Rectal smooth muscle tissue (tissue), 1 donor: ENCODE measurements around the gene NTM.

ENCODE experiments used
- H3K27ac ChIP-seq: one replicate; pipeline ENCODE4 v1.7.0; 2013; ENCODE audit warnings: low read depth, low read length, inconsistent platforms
- H3K27me3 ChIP-seq: one replicate; pipeline ENCODE4 v1.7.0; 2013; ENCODE audit warnings: low read length; ENCODE audit not compliant: control insufficient read depth, insufficient read depth
- H3K36me3 ChIP-seq: one replicate; pipeline ENCODE4 v1.7.0; 2013; ENCODE audit warnings: low read length; ENCODE audit not compliant: control insufficient read depth, insufficient read depth
- H3K4me1 ChIP-seq: one replicate; pipeline ENCODE4 v1.7.0; 2013; ENCODE audit warnings: low read length; ENCODE audit not compliant: control insufficient read depth, insufficient read depth
- H3K4me3 ChIP-seq: one replicate; pipeline ENCODE4 v1.7.0; 2013; ENCODE audit warnings: low read length
- H3K9ac ChIP-seq: one replicate; pipeline ENCODE4 v1.7.0; 2013; ENCODE audit warnings: low read length

Gene NTM

DNA sequence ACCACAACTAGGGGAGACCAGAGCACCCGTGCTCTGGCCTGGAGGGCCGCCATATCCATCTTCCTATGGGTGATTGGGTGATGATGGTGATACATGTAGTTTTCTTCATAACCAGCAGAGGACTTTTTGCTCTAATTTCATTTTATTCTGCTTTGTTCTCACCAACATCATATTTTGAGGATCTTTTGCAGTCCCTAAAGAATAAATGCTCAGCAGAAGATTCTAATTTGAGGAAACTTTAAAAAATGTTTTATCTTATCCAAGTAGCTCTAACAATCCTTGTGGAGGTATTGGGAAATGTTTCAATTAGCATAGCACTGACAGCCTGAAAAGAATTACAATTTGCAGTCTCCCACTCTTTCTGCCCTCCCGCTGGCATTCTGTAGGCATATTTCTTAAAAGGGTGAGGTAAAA, 544.0 kb downstream of the NTM start:
- no peak overlapping the region for H3K27ac ChIP-seq
- no peaks in the 10 kb centered on the region for H3K27me3 ChIP-seq
- no peaks in the 10 kb centered on the region for H3K36me3 ChIP-seq
- H3K9ac ChIP-seq = no peak overlapping the region
- peaks cover 3% of the 10 kb centered on the region for H3K4me1 ChIP-seq
- no peak overlapping the region for H3K4me3 ChIP-seq

DNA sequence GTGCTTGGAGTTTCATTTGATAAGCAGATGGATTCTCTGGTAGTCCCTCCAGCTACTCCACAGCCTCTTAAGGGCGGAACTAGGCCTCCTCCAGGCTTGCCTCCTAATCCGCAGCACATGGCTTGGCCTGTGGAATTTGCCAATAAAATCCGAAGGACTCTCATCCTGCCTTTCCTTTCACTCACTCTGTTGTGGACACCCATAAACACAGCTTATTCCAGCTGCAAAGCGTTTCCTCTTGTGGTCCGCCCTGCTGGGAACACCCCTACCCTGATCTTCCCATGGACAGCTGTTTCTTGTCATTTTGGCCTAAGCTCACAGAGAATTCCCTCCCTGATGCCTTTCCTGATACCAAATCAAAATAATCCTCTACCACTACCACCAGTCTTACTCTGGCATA, 546.2 kb downstream of the NTM start:
- Histone ChIP-seq H3K36me3 (no peaks in the 10 kb centered on the region), H3K27ac (no peak overlapping the region), H3K4me1 (peaks cover 3% of the 10 kb centered on the region), H3K4me3 (no peak overlapping the region), H3K9ac (no peak overlapping the region), H3K27me3 (no peaks in the 10 kb centered on the region)

DNA sequence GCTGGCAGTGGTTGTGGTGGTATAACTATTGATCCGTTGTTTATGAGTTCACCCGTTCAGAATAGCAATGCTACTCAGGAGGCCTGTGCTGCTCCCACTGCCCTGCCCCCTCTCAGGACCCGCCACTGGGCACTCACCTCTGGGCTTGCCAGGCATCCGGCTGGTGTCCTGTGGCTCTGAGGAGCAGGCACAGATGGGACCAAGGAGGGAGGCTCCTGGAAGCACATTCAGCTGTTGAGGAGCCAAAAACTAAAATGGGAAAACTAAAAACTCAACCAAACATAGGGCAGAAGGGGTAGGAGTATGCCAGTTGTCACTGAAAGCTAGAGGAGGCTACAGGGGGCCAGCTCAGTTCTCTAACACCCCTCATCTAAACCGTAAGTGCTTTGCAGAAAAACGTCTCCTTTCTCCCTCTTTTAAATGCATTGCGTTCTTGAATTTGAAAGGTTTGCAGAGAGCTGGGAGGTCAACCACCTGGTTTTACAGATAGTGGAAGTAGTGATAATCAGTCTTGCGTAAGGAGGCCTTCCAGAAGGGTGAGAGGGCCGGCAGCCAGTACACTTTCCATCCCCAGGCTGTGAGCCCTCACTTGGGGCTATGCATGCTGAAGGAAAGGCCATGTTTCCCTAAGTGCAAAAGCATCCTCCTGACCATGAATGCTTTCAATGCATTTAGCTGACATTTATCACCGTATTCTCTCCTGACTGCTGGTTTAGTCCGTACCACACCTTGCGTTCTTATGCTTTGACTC, 547.4 kb downstream of the NTM start:
- H3K4me3 ChIP-seq = no peak overlapping the region
- H3K4me1 ChIP-seq = no peaks in the 10 kb centered on the region
- no peaks in the 10 kb centered on the region for H3K36me3 ChIP-seq
- no peak overlapping the region for H3K27ac ChIP-seq
- no peaks in the 10 kb centered on the region for H3K27me3 ChIP-seq
- no peak overlapping the region for H3K9ac ChIP-seq

DNA sequence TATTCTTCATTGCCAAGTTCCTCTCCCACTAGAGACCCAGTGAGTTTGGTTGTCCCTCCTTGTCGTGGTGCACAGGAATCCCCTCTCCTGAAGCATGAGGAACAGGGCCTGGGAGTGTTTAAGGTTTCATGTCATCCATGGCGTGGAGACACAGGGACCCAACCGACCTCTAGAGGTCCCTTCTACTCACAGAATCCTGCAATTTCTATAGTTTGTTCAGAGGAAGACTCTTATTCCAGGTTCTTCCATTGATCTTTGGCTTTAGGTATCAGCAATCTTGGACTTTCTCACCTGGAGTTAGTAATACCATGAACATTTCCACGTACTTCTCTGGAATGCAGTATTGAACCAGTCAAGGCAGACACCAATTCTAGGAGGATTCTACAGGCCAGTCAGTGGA, 548.2 kb downstream of the NTM start:
- Histone ChIP-seq H3K27me3 (no peaks in the 10 kb centered on the region), H3K27ac (no peak overlapping the region), H3K9ac (no peak overlapping the region), H3K36me3 (no peaks in the 10 kb centered on the region), H3K4me3 (no peak overlapping the region), H3K4me1 (peaks cover under 1% of the 10 kb centered on the region)

DNA sequence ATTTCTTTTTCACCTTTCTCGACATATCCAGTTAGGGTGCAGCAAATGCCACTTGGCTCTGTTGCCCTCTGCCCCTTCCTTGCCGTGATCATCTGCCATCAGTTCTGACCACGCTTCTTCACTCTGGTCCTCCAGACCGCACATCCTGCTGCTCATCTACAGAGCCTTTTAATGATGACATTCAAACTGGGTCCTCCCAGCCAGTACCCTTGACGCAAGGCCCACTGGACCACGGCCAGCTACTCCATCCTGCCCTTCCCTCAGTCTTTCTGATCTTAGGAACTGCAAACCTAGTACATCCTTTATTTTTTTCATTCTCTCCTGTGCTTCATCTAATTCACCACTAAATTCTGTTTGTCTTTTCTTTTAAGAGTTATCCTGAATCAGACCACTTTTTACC, 551.8 kb downstream of the NTM start:
- H3K27me3 ChIP-seq = no peaks in the 10 kb centered on the region
- peaks cover 9% of the 10 kb centered on the region for H3K4me1 ChIP-seq
- H3K9ac ChIP-seq = no peak overlapping the region
- H3K36me3 ChIP-seq = no peaks in the 10 kb centered on the region
- no peak overlapping the region for H3K27ac ChIP-seq
- H3K4me3 ChIP-seq = no peak overlapping the region

DNA sequence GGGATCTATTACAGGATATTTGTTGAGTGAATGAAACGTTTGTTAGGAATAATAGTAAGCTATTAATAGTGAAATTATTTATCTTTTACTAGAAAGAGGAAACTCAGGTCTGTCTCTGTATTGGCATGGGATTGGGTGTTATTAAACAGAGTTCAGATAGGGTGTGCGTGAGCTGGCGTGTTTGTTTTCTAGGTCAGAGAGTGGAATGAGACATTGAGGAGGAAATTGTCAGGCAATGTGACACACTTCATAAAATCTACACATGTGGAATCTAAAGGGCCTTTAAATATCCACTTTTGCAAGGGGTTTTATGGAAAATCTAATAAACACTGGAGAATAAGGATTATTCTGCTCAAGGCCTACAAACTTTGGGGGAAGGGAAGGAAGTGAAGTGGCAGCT, 552.9 kb downstream of the NTM start:
- H3K9ac ChIP-seq = no peak overlapping the region

DNA sequence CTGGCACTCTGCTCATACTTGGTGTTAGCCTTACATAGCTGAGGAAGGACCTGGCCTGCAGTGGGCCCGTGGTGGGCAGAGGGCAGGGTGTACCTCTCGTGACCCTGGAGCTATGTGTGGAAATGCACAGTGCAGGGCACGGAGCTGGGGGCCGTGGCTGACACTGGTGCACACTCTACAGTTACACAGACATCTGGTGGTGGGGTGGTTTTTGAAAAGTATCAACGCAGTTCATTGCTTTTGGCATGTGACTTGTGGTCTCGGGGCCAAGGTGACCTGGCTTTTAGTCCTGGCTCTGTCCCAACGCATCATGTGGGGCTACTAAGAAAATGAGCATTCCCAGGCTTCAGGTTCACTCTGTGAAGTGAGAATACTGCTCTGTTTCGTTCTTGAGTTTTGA, 553.6 kb downstream of the NTM start:
- Histone ChIP-seq H3K4me1 (peaks cover 9% of the 10 kb centered on the region), H3K27me3 (no peaks in the 10 kb centered on the region), H3K36me3 (no peaks in the 10 kb centered on the region), H3K27ac (no peak overlapping the region), H3K9ac (no peak overlapping the region), H3K4me3 (no peak overlapping the region)

More for the DNA sequence above, 552.9 kb downstream of the NTM start:
- H3K4me3 ChIP-seq = no peak overlapping the region
- H3K36me3 ChIP-seq = no peaks in the 10 kb centered on the region
- H3K27me3 ChIP-seq = no peaks in the 10 kb centered on the region
- peaks cover 9% of the 10 kb centered on the region for H3K4me1 ChIP-seq
- H3K27ac ChIP-seq = no peak overlapping the region

DNA sequence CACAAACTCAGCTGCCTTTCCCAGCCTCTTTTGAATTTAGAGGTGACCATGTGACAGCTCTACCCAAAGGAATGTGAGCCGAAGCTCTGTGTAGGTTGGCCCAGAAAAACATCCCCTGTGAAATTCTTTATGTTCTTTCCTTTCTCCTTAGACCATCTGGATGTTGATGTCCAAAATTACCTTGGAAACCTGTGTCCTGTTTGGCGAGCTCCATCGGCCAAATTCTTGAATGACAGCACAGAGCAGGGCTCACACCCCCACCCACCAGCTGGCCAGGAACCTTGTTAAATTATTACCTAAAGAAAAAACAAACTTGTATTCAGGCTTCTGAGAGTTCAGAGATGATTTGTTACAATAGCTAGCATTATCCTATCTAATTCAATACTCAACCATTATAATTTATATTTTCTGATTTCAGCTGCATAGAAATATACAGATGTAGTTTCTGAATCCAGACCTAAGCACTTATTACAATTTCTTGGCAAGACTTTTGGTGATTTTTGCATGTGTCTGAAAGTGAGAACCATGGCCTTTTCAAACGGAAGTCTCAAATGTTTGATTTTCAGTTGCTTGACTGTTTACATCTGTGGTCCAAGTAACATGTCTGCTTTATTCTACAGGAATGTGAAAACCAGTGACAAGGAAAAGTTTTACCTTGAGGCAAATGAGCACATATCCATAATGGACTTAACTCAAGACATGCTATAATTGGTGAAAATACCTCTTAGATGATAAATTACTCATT, 554.2 kb downstream of the NTM start:
- Histone ChIP-seq H3K27ac (no peak overlapping the region), H3K36me3 (no peaks in the 10 kb centered on the region), H3K9ac (no peak overlapping the region), H3K4me1 (peaks cover 9% of the 10 kb centered on the region), H3K4me3 (no peak overlapping the region), H3K27me3 (no peaks in the 10 kb centered on the region)

DNA sequence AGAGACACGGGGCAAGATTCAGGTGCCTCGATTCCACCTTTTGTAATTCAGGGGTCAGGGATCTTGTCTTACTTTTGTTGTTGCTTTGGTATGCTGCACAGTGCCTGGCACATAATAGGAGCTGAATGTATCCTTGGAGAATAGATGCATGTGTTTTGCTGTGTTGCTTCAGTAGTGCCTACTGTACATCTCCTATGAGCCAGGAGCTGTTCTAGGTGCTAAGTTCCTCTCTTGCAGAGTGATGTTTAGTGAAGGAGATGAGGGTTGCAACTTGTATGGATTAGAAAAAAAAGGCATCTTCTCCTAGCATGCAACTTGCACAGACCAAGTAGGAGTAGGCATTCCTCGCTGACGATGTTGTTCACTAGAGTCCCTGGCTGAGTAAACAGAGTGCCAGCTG, 555.4 kb downstream of the NTM start:
- Histone ChIP-seq H3K27me3 (no peaks in the 10 kb centered on the region), H3K4me3 (no peak overlapping the region), H3K4me1 (peaks cover 9% of the 10 kb centered on the region), H3K36me3 (no peaks in the 10 kb centered on the region), H3K27ac (no peak overlapping the region), H3K9ac (no peak overlapping the region)

DNA sequence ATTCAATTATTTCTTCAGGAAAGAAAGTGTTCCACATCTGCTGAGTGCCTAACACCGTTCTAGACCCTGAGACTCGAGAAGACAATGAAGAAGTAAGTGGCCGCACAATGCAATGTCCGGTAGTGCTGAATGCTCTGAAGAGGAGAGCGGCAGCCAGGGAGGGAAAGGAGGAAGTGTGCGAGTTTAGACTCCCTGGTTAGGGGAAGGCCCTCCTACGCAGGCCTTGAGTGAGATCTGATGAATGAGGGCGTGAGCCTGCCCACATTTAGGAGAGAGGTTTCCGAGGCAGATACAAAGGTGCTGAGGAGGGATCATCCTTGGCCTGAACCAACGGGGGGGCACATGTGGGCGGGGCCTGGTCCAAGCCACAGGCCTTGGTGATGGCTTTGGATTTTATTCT, 558.6 kb downstream of the NTM start:
- no peak overlapping the region for H3K9ac ChIP-seq
- H3K36me3 ChIP-seq = no peaks in the 10 kb centered on the region
- H3K4me1 ChIP-seq = peaks cover 5% of the 10 kb centered on the region
- no peak overlapping the region for H3K27ac ChIP-seq
- H3K4me3 ChIP-seq = no peak overlapping the region
- no peaks in the 10 kb centered on the region for H3K27me3 ChIP-seq

DNA sequence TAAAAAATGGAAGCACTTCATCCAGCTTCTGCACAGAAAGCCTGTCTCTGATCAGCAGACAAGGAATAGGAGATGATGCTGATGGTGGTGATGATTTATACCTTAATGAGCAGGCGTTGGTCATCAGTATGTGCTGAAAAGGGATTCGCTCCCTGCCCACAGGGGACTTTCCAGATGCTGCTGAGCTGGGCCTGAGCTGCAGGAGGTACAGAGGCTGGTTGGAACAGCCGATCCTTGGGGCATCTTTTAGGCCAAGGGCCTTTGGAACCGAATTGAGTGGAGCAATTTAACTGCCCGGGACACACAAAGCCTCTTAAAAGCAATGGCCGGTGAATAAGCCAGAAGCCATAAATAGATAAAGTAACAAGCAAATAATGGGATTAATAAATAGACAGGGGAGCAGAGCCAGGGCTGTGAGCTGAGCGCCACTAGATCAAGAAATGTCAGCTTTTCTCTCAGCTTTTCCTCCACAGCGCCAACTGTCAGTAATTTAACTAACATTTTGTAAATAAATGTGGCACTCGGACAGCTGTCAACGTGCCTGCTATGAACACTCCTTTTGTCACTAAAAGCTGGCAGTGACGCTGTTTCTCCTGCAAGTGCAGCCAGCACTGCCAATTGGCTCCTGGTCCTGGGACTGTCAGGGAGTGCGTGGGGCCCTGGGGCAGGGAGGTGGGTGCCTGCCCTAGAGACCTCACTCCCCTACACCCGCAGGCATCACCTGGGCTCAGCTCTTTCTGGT, 562.3 kb downstream of the NTM start:
- Histone ChIP-seq H3K9ac (no peak overlapping the region), H3K27ac (no peak overlapping the region), H3K4me3 (no peak overlapping the region), H3K36me3 (no peaks in the 10 kb centered on the region), H3K27me3 (no peaks in the 10 kb centered on the region), H3K4me1 (no peaks in the 10 kb centered on the region)

DNA sequence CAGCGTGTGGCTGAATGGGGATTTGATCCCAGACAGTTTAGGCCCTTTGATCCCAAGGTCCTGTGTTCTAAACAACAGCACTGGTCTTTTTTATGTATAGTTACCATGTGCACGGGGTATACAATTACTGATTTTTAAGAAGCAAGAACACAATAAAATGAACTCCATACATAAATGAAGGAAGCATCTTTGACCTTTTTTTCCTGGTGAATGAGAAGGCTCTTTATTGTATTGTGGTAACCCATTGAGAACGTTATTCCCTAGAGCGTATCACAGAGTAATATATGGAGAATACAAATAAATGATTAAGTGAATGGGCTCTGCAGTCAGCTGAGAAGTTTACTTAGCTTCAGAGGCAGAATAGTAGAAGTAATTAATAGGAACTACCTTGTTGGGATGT, 563.6 kb downstream of the NTM start:
- Histone ChIP-seq H3K4me3 (no peak overlapping the region), H3K27me3 (no peaks in the 10 kb centered on the region), H3K27ac (no peak overlapping the region), H3K4me1 (no peaks in the 10 kb centered on the region), H3K9ac (no peak overlapping the region), H3K36me3 (no peaks in the 10 kb centered on the region)
